KOPT-K1 (cell line): ENCODE results near the gene EPS8L2.
"Not testable (repeated sequence)": the region's sequence is repeated elsewhere in the genome, so short reads cannot be mapped to it uniquely, and the experiment has no call there.

Source experiments
- H3K27ac ChIP-seq: fragments of 200-600 bp; sonication (generic); 2 replicates; pipeline ENCODE4 v1.5.1; 2016; ENCODE audit warnings: antibody characterized with exemption, mild to moderate bottlenecking, low read depth, low read length; ENCODE audit not compliant: poor library complexity, severe bottlenecking
- H3K36me3 ChIP-seq: fragments of 200-600 bp; sonication (generic); 2 replicates; pipeline ENCODE4 v1.5.1; 2017; ENCODE audit warnings: antibody characterized with exemption, mild to moderate bottlenecking, low read length, moderate library complexity; ENCODE audit not compliant: insufficient read depth
- H3K9me3 ChIP-seq: fragments of 200-600 bp; sonication (generic); 2 replicates; pipeline ENCODE4 v1.5.1; 2017; ENCODE audit warnings: antibody characterized with exemption, low read length, mild to moderate bottlenecking; ENCODE audit not compliant: insufficient read depth, poor library complexity, severe bottlenecking

EPS8L2 gene

DNA sequence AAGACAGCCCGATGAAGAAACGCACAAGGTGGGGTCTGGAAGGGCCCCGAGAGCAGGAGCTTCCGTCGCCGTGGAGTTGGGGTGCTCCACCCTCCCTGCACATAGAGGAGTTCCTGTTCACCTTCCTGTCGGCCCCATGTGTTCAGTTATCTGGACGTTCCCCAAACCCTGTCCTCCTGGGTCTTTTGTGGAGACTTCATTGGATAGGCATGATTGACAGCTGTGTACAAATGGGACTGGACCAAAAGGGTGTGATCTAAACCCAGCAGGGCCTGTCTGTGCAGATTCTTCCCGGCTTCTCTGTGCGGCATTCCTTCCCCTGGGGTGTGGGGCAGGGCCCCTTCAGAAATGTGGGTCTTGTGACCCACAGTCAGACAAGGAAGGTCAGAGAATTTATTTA is 31.9 kb downstream of the EPS8L2 start:
- not testable (repeated sequence) for H3K9me3 ChIP-seq, H3K27ac ChIP-seq, H3K36me3 ChIP-seq

DNA sequence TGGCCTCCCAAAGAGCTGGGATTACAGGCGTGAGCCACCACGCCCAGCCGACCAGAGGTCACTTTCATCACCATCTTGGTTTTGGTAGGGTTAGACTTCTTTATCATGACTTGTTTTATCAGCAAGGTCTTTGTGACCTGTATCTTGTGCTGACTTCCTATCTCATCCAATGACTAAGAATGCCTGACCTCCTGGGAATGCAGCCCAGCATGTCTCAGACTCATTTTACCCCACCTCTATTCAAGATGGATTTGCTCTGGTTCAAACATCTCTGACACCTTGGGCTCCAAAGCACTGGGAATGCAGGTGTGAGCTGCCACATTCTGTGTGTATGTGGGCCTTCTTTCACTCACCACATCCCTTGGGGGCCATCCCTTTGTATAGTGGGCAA is 36.1 kb downstream of the EPS8L2 start:
- H3K36me3 ChIP-seq: no peaks in the 10 kb centered on the region
- H3K9me3 ChIP-seq: no peaks in the 10 kb centered on the region
- no peak overlapping the region for H3K27ac ChIP-seq

DNA sequence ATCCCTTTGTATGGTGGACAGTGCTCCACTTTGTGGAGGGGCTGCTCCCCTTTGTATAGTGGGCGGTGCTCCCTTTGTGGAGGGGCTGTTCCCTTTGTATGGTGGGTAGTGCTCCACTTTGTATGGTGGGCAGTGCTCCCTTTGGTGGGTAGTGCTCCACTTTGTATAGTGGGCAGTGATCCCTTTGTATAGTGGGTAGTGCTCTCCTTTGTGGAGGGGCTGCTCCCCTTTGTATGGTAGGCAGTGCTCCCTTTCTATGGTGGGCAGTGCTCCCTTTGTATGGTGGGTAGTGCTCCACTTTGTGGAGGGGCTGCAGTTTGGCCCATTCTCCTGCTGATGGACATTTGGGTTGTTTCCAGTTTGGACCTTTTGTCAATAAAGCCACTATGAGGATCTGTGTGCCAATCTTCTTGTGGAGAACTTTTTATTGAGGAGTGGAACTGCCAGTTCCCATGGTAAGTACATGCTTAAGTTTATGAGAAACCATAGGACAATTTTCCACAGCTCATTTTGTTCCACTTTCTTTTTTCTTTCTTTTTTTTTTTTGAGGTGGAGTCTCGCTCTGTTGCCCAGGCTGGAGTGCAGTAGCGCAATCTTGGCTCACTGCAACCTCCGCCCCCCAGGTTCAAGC is 36.7 kb downstream of the EPS8L2 start:
- Histone ChIP-seq H3K27ac (no peak overlapping the region), H3K9me3 (no peaks in the 10 kb centered on the region), H3K36me3 (no peaks in the 10 kb centered on the region)

DNA sequence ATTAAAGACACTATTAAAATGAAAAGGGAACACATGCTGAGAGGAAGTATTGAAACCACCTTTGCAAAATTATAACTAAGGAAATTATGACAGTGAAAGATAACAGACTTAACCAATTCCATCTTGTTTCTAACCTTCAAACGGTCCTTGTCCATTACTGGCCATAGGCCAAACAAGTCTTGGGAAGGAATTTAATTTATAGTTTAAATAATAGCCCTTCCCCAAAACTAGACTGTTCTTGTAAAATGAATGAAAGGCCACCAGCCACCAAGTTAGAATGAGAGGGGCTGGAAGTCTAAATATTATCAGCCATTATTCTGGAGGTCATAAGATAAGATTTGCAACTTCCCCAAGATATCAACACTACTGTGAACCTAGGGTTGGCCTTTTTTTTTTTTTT is 39.4 kb downstream of the EPS8L2 start:
- Histone ChIP-seq H3K9me3 (no peaks in the 10 kb centered on the region), H3K27ac (no peak overlapping the region), H3K36me3 (no peaks in the 10 kb centered on the region)

DNA sequence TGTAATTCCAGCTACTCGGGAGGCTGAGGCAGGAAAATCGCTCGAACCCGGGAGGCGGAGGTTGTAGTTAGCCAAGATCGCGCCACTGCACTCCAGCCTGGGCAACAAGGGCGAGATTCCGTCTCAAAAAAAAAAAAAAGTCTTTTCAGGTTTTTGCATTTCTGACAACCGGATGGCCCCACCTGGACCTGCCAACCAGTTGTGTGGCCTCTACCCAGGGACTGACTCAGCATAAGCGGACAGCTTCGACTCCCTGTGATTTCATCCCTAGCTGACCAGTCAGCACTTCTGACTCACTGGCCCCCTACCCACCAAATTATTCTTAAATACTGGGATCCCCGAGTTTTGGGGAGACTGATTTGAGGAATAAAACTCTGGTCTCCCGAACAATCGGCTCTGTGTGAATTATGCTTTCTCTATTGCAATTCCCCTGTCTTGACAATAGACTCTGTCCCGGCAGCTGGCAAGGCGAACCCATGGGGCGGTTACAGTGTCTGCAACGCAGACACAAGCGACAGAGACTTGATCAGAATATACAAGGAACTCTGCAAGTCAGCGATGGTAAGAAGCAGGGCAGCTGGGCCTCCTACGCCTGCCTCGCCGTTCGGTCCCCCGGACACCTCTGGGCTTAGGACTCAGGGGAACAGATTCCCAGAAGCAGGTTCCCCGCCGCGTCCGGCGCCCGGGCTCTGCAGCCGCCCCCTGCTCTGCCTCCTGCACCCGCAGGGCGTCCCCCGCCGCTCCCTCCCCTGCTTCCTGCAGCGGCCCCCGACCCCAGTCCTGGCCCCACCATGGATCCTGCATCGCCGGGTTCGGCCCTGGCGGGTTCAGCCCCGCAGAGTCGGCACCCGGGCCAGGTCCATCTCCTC is 40.5 kb downstream of the EPS8L2 start:
- Histone ChIP-seq H3K9me3 (no peaks in the 10 kb centered on the region), H3K36me3 (no peaks in the 10 kb centered on the region), H3K27ac (peak overlapping the region; percentile 63)

DNA sequence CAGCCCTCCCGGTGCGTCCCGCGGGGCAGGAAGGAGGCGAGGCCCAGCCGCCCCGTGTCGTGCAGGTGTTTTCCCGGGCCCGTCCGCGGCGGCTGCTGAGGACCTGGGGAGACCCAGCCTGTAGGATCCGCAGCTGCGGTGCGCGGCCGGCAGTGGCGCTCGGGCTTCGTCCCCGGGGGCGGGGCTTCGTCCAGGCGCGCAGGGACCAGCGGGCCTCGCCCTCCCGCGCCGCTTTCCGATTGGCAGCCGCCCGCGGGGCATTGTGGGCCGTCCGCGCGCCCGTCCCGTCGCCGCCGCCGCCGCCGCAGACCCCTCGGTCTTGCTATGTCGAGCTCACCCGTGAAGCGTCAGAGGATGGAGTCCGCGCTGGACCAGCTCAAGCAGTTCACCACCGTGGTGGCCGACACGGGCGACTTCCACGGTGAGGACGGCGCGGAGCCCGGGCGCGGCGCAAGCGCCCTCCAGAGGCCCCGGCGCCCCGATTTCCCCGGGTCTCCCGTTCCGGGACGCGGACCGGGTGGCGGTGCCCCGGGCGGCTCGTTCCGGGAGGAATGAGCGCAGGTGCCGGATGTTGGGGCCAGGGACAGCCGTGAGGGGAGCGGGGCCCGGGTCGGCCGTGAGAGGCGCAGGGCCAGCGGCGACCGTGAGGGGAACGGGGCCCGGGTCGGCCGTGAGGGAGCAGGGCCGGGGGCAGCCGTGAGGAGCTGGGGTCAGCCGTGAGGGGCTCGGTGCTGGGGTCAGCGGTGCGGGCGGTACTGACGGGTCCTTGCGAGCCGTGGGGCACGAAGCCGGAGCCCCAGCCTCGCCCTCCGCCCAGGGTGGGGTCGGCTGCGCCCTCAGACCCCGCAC is 41.4 kb downstream of the EPS8L2 start, which contains the start of gene TALDO1:
TALDO1 (plus strand) TSS at position 307 of the 849 bp plus-strand sequence; CDS start at position 325, 18 bp downstream.
- H3K27ac ChIP-seq: peak within 1 kb of the TSS; percentile 63
- H3K9me3 ChIP-seq: no peaks in the 10 kb centered on the region

DNA sequence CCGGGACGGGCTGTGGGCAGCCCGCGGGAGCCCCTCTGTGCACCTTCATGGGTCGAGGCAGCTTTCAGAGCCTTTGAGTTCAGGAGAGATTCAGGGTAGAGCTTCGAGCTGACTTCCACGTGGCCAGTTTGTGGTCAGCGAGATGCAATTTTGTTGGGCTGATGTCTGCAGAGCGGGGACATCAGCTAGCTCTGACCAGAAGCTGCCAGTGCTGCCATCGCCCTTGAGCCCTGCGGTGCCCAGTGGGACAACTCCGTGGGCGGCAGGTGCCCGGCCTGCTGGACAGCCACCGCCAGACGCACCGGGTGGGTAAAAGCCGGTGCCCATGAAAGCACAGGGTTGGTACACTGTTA is 42.0 kb downstream of the EPS8L2 start:
- H3K36me3 ChIP-seq: peaks cover 8% of the 10 kb centered on the region; the same call in 1 of the 2 replicates
- H3K27ac ChIP-seq: peak overlapping the region; percentile 63
- no peaks in the 10 kb centered on the region for H3K9me3 ChIP-seq

More for the DNA sequence above, 41.4 kb downstream of the EPS8L2 start, which contains the start of gene TALDO1:
- H3K36me3 ChIP-seq: peaks cover 2% of the 10 kb centered on the region; the same call in 1 of the 2 replicates

DNA sequence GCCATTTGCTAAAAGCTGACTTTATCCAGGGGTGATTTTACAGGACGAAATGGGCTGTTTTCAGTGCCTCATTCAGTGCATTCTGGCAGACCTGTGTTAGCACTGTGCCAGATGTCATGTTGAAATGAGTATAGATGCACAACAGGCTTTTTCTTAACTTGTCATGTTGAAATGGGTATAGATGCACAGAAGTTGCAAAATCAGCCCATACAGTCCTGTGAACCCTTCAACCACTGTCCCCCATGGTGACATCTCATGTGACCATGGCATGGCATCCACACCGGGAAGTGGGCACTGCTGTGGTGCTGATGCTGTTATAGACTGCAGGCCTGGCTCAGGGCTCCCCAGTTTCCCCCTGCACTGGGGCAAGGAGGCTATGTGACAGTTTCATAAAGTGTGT is 43.7 kb downstream of the EPS8L2 start:
- Histone ChIP-seq H3K9me3 (no peaks in the 10 kb centered on the region), H3K36me3 (peaks cover 9% of the 10 kb centered on the region; the same call in 1 of the 2 replicates), H3K27ac (no peak overlapping the region)

DNA sequence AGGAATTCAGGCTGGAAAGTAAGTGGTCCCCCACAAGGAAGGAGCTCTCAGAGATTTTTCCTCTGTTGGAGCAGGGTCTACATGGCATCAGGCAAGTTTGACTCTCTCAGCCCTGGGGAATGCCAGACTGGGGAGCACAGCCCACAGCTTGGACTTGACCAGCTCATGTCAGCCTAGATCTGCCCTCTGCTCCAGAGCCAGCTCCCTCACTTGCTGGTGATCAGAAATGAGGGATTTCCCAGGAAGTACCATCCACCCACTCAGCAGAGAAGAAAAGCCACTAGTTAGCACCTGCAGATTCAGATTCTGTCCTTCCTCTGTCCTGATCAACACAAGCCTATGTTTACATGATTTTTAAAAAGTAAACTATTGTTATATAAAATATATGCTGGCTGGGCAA is 54.2 kb downstream of the EPS8L2 start:
- Histone ChIP-seq H3K9me3 (no peaks in the 10 kb centered on the region), H3K27ac (no peak overlapping the region), H3K36me3 (peaks cover 98% of the 10 kb centered on the region)

DNA sequence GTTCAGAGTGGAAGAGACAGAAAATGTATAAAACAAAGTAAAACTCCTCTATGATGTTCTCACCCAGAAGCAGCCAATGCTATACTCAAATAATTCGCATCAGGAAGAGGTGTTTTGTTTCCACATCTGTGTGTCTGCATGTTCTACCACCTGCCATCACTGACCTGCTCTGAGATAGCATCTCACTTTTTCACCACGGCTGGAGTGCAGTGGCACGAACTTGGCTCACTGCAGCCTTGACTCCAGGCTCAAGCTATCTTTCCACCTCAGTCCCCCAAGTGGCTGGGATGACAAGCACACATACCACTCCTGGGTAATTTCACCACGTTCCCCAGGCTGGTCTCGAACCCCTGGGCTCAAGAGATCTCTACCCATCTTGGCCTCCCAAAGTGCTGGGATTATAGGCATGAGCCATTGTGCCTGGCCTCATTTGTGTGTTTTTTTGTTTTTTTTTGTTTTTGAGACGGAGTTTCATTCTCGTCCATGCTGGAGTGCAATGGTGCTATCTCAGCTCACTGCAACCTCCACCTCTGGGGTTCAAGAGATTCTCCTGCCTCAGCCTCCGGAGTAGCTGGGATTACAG is 55.6 kb downstream of the EPS8L2 start:
- no peak overlapping the region for H3K27ac ChIP-seq
- H3K36me3 ChIP-seq: peaks cover 98% of the 10 kb centered on the region
- no peaks in the 10 kb centered on the region for H3K9me3 ChIP-seq

DNA sequence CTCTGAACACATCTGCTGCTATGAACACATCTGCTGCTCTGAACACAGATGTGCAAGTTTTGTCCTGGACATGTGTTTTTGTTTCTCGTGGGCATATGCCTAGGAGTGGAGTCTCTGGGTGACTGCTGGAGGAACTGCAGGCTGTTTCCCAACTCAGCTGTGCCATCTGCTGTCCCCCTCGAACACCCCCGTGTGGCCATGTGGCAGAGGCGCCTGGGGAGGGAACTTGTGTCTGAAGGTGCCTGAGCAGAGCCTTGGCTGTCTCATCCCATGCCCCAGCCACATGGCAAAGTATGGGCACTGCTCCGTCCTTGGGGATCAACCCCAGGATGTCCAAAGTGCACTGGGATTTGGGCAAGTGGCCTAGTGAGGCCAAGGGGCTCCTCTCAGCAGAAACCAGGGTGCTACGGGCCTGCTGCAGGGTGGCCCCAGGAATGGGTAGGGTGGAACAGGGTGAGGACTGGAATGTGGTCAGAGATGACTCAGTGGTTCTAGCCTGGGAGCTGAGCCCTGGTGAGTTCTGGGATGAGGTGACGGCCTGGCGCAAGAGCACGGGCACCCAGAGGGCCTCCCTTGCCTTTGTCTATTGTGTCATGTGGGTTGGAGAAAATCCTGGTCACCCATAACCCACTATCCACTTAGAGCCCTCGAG is 56.5 kb downstream of the EPS8L2 start:
- no peaks in the 10 kb centered on the region for H3K9me3 ChIP-seq
- H3K36me3 ChIP-seq: peaks cover 98% of the 10 kb centered on the region
- no peak overlapping the region for H3K27ac ChIP-seq

DNA sequence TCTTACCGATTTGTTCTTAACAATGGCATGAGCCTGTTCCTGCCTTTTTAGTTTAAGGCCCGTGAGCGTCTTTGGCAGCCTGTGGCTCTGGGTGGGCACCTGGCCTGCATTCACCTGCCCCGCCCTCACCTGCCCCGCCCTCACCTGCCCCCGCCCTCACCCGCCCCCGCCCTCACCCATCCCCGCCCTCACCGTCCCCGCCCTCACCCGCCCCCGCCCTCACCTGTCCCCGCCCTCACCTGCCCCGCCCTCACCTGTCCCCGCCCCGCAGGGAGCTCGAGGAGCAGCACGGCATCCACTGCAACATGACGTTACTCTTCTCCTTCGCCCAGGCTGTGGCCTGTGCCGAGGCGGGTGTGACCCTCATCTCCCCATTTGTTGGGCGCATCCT is 57.0 kb downstream of the EPS8L2 start:
- Histone ChIP-seq H3K27ac (no peak overlapping the region), H3K9me3 (no peaks in the 10 kb centered on the region), H3K36me3 (peaks cover 93% of the 10 kb centered on the region)

DNA sequence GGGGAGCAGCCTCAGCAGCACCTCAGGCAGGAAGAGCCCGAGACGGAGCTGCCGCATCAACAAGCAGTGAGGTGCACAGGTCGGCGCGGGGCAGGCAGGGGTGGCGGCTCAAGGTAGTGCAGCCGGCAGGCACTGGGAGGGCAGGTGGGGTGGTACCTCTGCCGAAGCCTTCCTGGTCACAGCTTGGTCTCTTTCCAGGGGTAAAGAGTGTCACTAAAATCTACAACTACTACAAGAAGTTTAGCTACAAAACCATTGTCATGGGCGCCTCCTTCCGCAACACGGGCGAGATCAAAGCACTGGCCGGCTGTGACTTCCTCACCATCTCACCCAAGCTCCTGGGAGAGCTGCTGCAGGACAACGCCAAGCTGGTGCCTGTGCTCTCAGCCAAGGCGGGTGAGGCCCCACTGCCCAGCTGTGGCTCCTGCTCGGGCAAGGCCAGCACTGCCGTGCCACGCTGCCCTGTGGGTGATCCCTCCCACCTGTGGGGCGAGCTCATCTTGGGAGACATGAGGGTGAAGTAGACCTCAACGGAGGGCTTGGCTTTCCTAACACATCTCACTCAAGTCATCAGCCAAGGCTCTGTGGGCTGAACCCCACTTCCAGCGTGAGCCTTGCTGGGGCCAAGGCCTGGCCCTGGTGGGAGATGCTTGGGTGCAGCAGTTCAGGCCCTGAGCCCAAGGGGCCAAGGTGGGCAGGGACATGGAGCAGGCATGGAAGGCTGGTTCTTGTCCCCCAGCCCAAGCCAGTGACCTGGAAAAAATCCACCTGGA is 57.7 kb downstream of the EPS8L2 start:
- Histone ChIP-seq H3K36me3 (peaks cover 87% of the 10 kb centered on the region), H3K27ac (no peak overlapping the region)

More for the DNA sequence above, 57.7 kb downstream of the EPS8L2 start:
- no peaks in the 10 kb centered on the region for H3K9me3 ChIP-seq
